PFSK-1 (cell line): ENCODE measurements around the gene SYT11.

Experiments
- POLR2AphosphoS5 ChIP-seq: IDR thresholded peaks from 2 replicates; pipeline ENCODE4 v1.6.1; 2012; ENCODE audit warnings: low read depth, mild to moderate bottlenecking, control low read depth, low read length, moderate library complexity
- TAF1 ChIP-seq: IDR thresholded peaks from 2 replicates; pipeline ENCODE4 v1.6.1; 2012; ENCODE audit warnings: low read length, control low read depth, borderline replicate concordance; ENCODE audit not compliant: insufficient read depth

DNA sequence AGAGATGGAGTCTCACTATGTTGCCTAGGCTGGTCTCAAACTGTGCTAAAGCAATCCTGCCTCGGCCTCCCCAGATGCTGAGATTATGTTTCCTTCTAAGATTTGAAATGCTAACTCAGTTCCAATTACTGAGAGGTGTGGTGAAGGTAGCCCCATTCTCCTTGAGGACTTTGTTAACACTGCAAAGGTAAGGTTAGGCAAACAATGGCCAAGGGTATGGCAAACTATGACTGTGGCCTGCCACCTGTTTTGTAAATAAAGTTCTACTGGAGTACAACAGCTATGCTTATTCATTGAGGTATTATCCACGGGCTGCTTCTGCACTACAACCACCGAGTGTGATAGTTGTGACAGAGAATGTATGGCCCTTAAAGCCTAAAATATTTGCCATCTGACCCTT is 61.4 kb downstream of the SYT11 start:
- no peak for TF ChIP-seq POLR2AphosphoS5
- TF ChIP-seq TAF1 = no peak
